Measurements from ENCODE around the gene GMIP.
A peak's percentile ranks its signal among the peaks of the same experiment; 100 is the strongest.
"Not testable (repeated sequence)": the region's sequence is repeated elsewhere in the genome, so short reads cannot be mapped to it uniquely, and the experiment has no call there.

GMIP gene

DNA sequence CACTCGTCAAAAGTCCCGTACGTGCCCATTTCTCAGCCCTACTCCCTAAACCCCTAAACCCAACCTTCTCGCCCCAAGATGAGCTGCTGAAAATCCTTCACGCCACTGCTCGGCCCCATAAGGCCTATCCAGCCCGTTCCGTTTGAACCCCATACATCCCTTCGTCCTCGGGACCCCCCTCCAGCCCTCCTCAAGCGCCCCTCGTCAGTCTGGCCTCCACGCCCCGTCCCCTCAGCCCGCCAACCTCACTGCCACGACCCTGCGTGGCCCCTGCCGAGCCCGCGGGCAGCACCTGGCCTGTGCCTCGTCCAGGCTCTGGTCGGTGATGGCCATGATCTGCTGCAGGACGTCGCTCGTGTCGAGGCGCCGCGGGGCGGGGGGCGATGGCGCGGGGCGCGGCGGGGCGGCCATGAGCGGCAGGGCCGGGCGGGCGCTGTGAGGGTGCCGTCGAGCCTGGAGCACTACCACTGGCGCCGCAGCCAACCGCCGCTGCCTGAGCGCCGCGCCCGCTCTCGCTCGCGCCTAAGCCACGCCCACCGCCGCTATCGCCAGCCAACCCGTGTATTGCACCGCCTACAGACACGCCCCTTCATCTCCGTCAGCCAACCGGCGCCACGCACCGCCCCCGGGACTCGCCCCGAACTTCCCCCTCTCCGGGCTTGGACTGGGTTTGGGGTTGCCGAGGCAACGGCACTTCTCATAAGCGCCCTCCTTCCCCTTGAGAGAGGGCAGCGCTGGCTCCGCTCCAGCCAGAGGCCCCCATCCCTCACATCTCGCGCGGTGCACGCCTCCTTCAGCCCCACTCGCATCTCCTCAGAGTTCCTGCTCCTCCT lies 25.0 kb downstream of the GMIP start, which contains the start of gene PBX4:
PBX4 (minus strand) TSS at position 469 of the 833 bp plus-strand sequence; CDS start at position 411, 58 bp downstream.
- no peak for TF ChIP-seq ZNF274 (IDR thresholded peaks at IDR 0.05; ENCODE audit: low read depth, low read length)
- TF ChIP-seq SUZ12 (IDR thresholded peaks at IDR 0.05; ENCODE audit: extremely low read depth, insufficient read depth, insufficient read length) = no peak
- TF ChIP-seq YY1 (IDR thresholded peaks at IDR 0.05; ENCODE audit: insufficient read depth, insufficient read length) = no peak
- Histone ChIP-seq H3K4me3 (ENCODE audit: insufficient read length, low read depth) (peak within 1 kb of the TSS; percentile 83), H3K9ac (ENCODE audit: insufficient read length, low read depth) (peak within 1 kb of the TSS; percentile 85), H3K36me3 (ENCODE audit: insufficient read depth, insufficient read length, low read length) (peaks cover 16% of the 10 kb centered on the region), H3K4me1 (ENCODE audit: insufficient read depth, insufficient read length) (peaks cover 3% of the 10 kb centered on the region), H3K27me3 (ENCODE audit: insufficient read depth, insufficient read length) (no peaks in the 10 kb centered on the region), H3K9me3 (ENCODE audit: insufficient read depth, low read length) (no peaks in the 10 kb centered on the region)
- DNase-seq (ENCODE audit: low read depth, low spot score) = peak; percentile 93

GRCh38 chr19:19615086-19615485 lies 28.4 kb downstream of the GMIP start:
- no peak for TF ChIP-seq ZNF274 (IDR thresholded peaks at IDR 0.05; ENCODE audit: low read depth, low read length)
- no peak for TF ChIP-seq YY1 (IDR thresholded peaks at IDR 0.05; ENCODE audit: insufficient read depth, insufficient read length)
- no peak for TF ChIP-seq SUZ12 (IDR thresholded peaks at IDR 0.05; ENCODE audit: extremely low read depth, insufficient read depth, insufficient read length)
- Histone ChIP-seq H3K36me3 (ENCODE audit: insufficient read depth, insufficient read length, low read length) (no peaks in the 10 kb centered on the region), H3K9me3 (ENCODE audit: insufficient read depth, low read length) (no peaks in the 10 kb centered on the region), H3K27me3 (ENCODE audit: insufficient read depth, insufficient read length) (no peaks in the 10 kb centered on the region), H3K4me1 (ENCODE audit: insufficient read depth, insufficient read length) (peaks cover 3% of the 10 kb centered on the region), H3K9ac (ENCODE audit: insufficient read length, low read depth) (no peak overlapping the region), H3K4me3 (ENCODE audit: insufficient read length, low read depth) (no peak overlapping the region)
- no peak for DNase-seq (ENCODE audit: low read depth, low spot score)

GRCh38 chr19:19613506-19613905 lies 30.0 kb downstream of the GMIP start:
- no peaks in the 10 kb centered on the region for H3K9me3 ChIP-seq (ENCODE audit: insufficient read depth, low read length)
- no peak overlapping the region for H3K4me3 ChIP-seq (ENCODE audit: insufficient read length, low read depth)
- no peaks in the 10 kb centered on the region for H3K27me3 ChIP-seq (ENCODE audit: insufficient read depth, insufficient read length)
- peaks cover 10% of the 10 kb centered on the region for H3K36me3 ChIP-seq (ENCODE audit: insufficient read depth, insufficient read length, low read length)
- no peak for DNase-seq (ENCODE audit: low read depth, low spot score)
- H3K4me1 ChIP-seq (ENCODE audit: insufficient read depth, insufficient read length) = peaks cover 7% of the 10 kb centered on the region
- peak overlapping the region; percentile 27 for H3K9ac ChIP-seq (ENCODE audit: insufficient read length, low read depth)
- TF ChIP-seq SUZ12 (IDR thresholded peaks at IDR 0.05; ENCODE audit: extremely low read depth, insufficient read depth, insufficient read length) (no peak), ZNF274 (IDR thresholded peaks at IDR 0.05; ENCODE audit: low read depth, low read length) (no peak), YY1 (IDR thresholded peaks at IDR 0.05; ENCODE audit: insufficient read depth, insufficient read length) (no peak)

- Histone ChIP-seq H3K9me3 (ENCODE audit: insufficient read depth, low read length) (no peaks in the 10 kb centered on the region), H3K4me3 (ENCODE audit: insufficient read length, low read depth) (no peak overlapping the region), H3K9ac (ENCODE audit: insufficient read length, low read depth) (no peak overlapping the region), H3K36me3 (ENCODE audit: insufficient read depth, insufficient read length, low read length) (peaks cover 13% of the 10 kb centered on the region), H3K27me3 (ENCODE audit: insufficient read depth, insufficient read length) (no peaks in the 10 kb centered on the region), H3K4me1 (ENCODE audit: insufficient read depth, insufficient read length) (peaks cover 11% of the 10 kb centered on the region)
- TF ChIP-seq YY1 (IDR thresholded peaks at IDR 0.05; ENCODE audit: insufficient read depth, insufficient read length) (no peak), ZNF274 (IDR thresholded peaks at IDR 0.05; ENCODE audit: low read depth, low read length) (no peak), SUZ12 (IDR thresholded peaks at IDR 0.05; ENCODE audit: extremely low read depth, insufficient read depth, insufficient read length) (no peak)
- no peak for DNase-seq (ENCODE audit: low read depth, low spot score)
These were observed 32.9 kb downstream of the GMIP start for GRCh38 chr19:19610376-19611202.

DNA sequence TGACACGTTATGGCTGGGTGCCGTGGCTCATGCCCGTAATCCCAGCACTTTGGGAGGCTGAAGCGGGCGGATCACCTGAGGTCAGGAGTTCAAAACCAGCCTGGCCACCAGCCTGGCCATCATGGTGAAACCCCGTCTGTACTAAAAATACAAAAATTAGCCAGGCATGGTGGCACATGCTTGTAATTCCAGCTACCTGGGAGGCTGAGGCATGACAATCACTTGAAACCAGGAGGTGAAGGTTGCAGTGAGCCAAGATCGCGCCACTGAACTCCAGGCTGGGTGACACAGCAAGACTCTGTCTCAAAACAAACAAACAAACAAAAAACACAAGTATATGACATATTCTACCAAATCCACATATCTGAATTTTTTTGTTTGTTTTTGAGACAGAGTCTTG lies 36.8 kb downstream of the GMIP start:
- Histone ChIP-seq H3K36me3 (ENCODE audit: insufficient read depth, insufficient read length, low read length) (peaks cover 14% of the 10 kb centered on the region), H3K4me1 (ENCODE audit: insufficient read depth, insufficient read length) (peaks cover 14% of the 10 kb centered on the region)
- not testable (repeated sequence) for DNase-seq (ENCODE audit: low read depth, low spot score); H3K9ac ChIP-seq (ENCODE audit: insufficient read length, low read depth); H3K9me3 ChIP-seq (ENCODE audit: insufficient read depth, low read length); H3K4me3 ChIP-seq (ENCODE audit: insufficient read length, low read depth); H3K27me3 ChIP-seq (ENCODE audit: insufficient read depth, insufficient read length)

- no peak for DNase-seq (ENCODE audit: low read depth, low spot score)
These were observed 37.4 kb downstream of the GMIP start for GRCh38 chr19:19606021-19606420.

GRCh38 chr19:19602713-19603324 lies 40.6 kb downstream of the GMIP start:
- peaks cover 7% of the 10 kb centered on the region for H3K4me1 ChIP-seq (ENCODE audit: insufficient read depth, insufficient read length)
- no peaks in the 10 kb centered on the region for H3K27me3 ChIP-seq (ENCODE audit: insufficient read depth, insufficient read length)
- no peak for DNase-seq (ENCODE audit: low read depth, low spot score)
- H3K36me3 ChIP-seq (ENCODE audit: insufficient read depth, insufficient read length, low read length) = peaks cover 20% of the 10 kb centered on the region
- no peak overlapping the region for H3K4me3 ChIP-seq (ENCODE audit: insufficient read length, low read depth)
- TF ChIP-seq YY1 (IDR thresholded peaks at IDR 0.05; ENCODE audit: insufficient read depth, insufficient read length) (no peak), ZNF274 (IDR thresholded peaks at IDR 0.05; ENCODE audit: low read depth, low read length) (no peak), SUZ12 (IDR thresholded peaks at IDR 0.05; ENCODE audit: extremely low read depth, insufficient read depth, insufficient read length) (no peak)
- H3K9ac ChIP-seq (ENCODE audit: insufficient read length, low read depth) = no peak overlapping the region
- H3K9me3 ChIP-seq (ENCODE audit: insufficient read depth, low read length) = no peaks in the 10 kb centered on the region

More at GRCh38 chr19:19606021-19606420, 37.4 kb downstream of the GMIP start:
- H3K4me1 ChIP-seq (ENCODE audit: insufficient read depth, insufficient read length) = peaks cover 14% of the 10 kb centered on the region
- TF ChIP-seq SUZ12 (IDR thresholded peaks at IDR 0.05; ENCODE audit: extremely low read depth, insufficient read depth, insufficient read length) (no peak), YY1 (IDR thresholded peaks at IDR 0.05; ENCODE audit: insufficient read depth, insufficient read length) (no peak), ZNF274 (IDR thresholded peaks at IDR 0.05; ENCODE audit: low read depth, low read length) (no peak)
- H3K36me3 ChIP-seq (ENCODE audit: insufficient read depth, insufficient read length, low read length) = peaks cover 17% of the 10 kb centered on the region
- no peak overlapping the region for H3K9ac ChIP-seq (ENCODE audit: insufficient read length, low read depth)
- H3K27me3 ChIP-seq (ENCODE audit: insufficient read depth, insufficient read length) = no peaks in the 10 kb centered on the region
- H3K9me3 ChIP-seq (ENCODE audit: insufficient read depth, low read length) = no peaks in the 10 kb centered on the region
- no peak overlapping the region for H3K4me3 ChIP-seq (ENCODE audit: insufficient read length, low read depth)

Data from NT2/D1 (cell line).